ENCODE results near the gene ZNF708. TPM values are rescaled to one million over a fixed set of nuclear protein-coding genes. Genes with fewer than 3 reads are reported as not detected.

Gene ZNF708
- total and polyA plus RNA-seq, 2 of the 13 experiments (the other 11 are each of a cell fraction or from before 2014, with no cell fraction given) = 1.8 to 5.2 TPM

- TF ChIP-seq, protein P1, sequence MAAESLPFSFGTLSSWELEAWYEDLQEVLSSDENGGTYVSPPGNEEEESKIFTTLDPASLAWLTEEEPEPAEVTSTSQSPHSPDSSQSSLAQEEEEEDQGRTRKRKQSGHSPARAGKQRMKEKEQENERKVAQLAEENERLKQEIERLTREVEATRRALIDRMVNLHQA (CRISPR knock-in tag; IDR thresholded peaks at IDR 0.05) = no peak
- TF ChIP-seq ZNF7 (CRISPR knock-in tag; IDR thresholded peaks at IDR 0.05) (no peak), NCOA5 (CRISPR knock-in tag; IDR thresholded peaks at IDR 0.05) (no peak), KDM2A (CRISPR knock-in tag; IDR thresholded peaks at IDR 0.05; ENCODE audit: borderline replicate concordance, low read depth) (peak; percentile 72; the same call in 1 of the 2 replicates), SNAPC4 (CRISPR knock-in tag; IDR thresholded peaks at IDR 0.05) (no peak), USF2 (IDR thresholded peaks at IDR 0.05; ENCODE audit: low read depth, low read length) (no peak), USF2 (CRISPR knock-in tag; IDR thresholded peaks at IDR 0.05; ENCODE audit: borderline replicate concordance) (no peak), ATF1 (CRISPR knock-in tag; IDR thresholded peaks at IDR 0.05) (no peak), ELF3 (CRISPR knock-in tag; IDR thresholded peaks at IDR 0.05) (peak; percentile 80)
- TF ChIP-seq, protein P2, sequence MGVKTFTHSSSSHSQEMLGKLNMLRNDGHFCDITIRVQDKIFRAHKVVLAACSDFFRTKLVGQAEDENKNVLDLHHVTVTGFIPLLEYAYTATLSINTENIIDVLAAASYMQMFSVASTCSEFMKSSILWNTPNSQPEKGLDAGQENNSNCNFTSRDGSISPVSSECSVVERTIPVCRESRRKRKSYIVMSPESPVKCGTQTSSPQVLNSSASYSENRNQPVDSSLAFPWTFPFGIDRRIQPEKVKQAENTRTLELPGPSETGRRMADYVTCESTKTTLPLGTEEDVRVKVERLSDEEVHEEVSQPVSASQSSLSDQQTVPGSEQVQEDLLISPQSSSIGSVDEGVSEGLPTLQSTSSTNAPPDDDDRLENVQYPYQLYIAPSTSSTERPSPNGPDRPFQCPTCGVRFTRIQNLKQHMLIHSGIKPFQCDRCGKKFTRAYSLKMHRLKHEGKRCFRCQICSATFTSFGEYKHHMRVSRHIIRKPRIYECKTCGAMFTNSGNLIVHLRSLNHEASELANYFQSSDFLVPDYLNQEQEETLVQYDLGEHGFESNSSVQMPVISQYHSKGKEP (CRISPR knock-in tag; IDR thresholded peaks at IDR 0.05) = no peak
- TF ChIP-seq, protein P3, sequence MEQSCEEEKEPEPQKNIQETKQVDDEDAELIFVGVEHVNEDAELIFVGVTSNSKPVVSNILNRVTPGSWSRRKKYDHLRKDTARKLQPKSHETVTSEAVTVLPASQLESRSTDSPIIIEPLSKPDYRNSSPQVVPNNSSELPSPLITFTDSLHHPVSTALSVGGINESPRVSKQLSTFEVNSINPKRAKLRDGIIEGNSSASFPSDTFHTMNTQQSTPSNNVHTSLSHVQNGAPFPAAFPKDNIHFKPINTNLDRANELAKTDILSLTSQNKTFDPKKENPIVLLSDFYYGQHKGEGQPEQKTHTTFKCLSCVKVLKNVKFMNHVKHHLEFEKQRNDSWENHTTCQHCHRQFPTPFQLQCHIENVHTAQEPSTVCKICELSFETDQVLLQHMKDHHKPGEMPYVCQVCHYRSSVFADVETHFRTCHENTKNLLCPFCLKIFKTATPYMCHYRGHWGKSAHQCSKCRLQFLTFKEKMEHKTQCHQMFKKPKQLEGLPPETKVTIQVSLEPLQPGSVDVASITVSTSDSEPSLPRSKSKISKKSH (CRISPR knock-in tag; IDR thresholded peaks at IDR 0.05; ENCODE audit: borderline replicate concordance) = no peak; the same call in 1 of the 2 replicates
- TF ChIP-seq, protein P4, sequence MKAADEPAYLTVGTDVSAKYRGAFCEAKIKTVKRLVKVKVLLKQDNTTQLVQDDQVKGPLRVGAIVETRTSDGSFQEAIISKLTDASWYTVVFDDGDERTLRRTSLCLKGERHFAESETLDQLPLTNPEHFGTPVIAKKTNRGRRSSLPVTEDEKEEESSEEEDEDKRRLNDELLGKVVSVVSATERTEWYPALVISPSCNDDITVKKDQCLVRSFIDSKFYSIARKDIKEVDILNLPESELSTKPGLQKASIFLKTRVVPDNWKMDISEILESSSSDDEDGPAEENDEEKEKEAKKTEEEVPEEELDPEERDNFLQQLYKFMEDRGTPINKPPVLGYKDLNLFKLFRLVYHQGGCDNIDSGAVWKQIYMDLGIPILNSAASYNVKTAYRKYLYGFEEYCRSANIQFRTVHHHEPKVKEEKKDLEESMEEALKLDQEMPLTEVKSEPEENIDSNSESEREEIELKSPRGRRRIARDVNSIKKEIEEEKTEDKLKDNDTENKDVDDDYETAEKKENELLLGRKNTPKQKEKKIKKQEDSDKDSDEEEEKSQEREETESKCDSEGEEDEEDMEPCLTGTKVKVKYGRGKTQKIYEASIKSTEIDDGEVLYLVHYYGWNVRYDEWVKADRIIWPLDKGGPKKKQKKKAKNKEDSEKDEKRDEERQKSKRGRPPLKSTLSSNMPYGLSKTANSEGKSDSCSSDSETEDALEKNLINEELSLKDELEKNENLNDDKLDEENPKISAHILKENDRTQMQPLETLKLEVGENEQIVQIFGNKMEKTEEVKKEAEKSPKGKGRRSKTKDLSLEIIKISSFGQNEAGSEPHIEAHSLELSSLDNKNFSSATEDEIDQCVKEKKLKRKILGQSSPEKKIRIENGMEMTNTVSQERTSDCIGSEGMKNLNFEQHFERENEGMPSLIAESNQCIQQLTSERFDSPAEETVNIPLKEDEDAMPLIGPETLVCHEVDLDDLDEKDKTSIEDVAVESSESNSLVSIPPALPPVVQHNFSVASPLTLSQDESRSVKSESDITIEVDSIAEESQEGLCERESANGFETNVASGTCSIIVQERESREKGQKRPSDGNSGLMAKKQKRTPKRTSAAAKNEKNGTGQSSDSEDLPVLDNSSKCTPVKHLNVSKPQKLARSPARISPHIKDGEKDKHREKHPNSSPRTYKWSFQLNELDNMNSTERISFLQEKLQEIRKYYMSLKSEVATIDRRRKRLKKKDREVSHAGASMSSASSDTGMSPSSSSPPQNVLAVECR (CRISPR knock-in tag; IDR thresholded peaks at IDR 0.05; ENCODE audit: borderline replicate concordance) = peak; percentile 83
These were observed at the start of gene ZNF708 (continued) for GRCh38 chr19:21328885-21329605.
